Fibroblast of lung (primary cell): ENCODE data around the gene ITK. TPM values are rescaled to one million over a fixed set of nuclear protein-coding genes. Genes with fewer than 3 reads are reported as not detected.

Experiments used
- DNase-seq, 2 donors: peaks; one replicate each; pipeline versions ENCODE4 v3.0.0 to v3.0.0-alpha.2; 2010; ENCODE audit warnings: low read depth in 2 of 2
- H2AFZ ChIP-seq: 2 replicates; pipeline ENCODE4 v1.5.1; 2012; ENCODE audit warnings: low read length, control low read depth, inconsistent platforms
- H3K27ac ChIP-seq: 2 replicates; pipeline ENCODE4 v1.5.1; 2011; ENCODE audit warnings: low read length, control low read depth; ENCODE audit not compliant: insufficient read depth
- H3K27me3 ChIP-seq: 2 replicates; pipeline ENCODE4 v1.5.1; 2011; ENCODE audit warnings: mild to moderate bottlenecking, low read length; ENCODE audit not compliant: control insufficient read depth, insufficient read depth
- H3K36me3 ChIP-seq: 2 replicates; pipeline ENCODE4 v1.5.1; 2011; ENCODE audit warnings: low read length; ENCODE audit not compliant: control insufficient read depth, insufficient read depth
- H3K4me1 ChIP-seq: 2 replicates; pipeline ENCODE4 v1.5.1; 2011; ENCODE audit warnings: low read length; ENCODE audit not compliant: control insufficient read depth, insufficient read depth; ENCODE audit errors: extremely low read depth
- H3K4me2 ChIP-seq: 2 replicates; pipeline ENCODE4 v1.5.1; 2011; ENCODE audit warnings: low read length, control low read depth; ENCODE audit not compliant: insufficient read depth; ENCODE audit errors: extremely low read depth
- H3K4me3 ChIP-seq, 4 experiments: fragments of 200-600 bp in 1 of 4; sonication (generic) in 1 of 4; replicated peaks in 1 of 4; 2 replicates each; pipeline ENCODE4 v1.5.1; 2011 to 2016; ENCODE audit warnings: low read length in 4 of 4, low read depth in 3 of 4, mild to moderate bottlenecking in 3 of 4, control low read depth in 2 of 4, inconsistent platforms in 1 of 4, mixed read lengths in 1 of 4; ENCODE audit not compliant: insufficient read depth in 1 of 4; ENCODE audit errors: control extremely low read depth in 1 of 4
- H3K79me2 ChIP-seq: 2 replicates; pipeline ENCODE4 v1.5.1; 2012; ENCODE audit warnings: mild to moderate bottlenecking, low read length, inconsistent platforms; ENCODE audit not compliant: control insufficient read depth, insufficient read depth
- H3K9ac ChIP-seq: 2 replicates; pipeline ENCODE4 v1.5.1; 2011; ENCODE audit warnings: mild to moderate bottlenecking, low read length, control low read depth; ENCODE audit not compliant: insufficient read depth
- H3K9me3 ChIP-seq: 2 replicates; pipeline ENCODE4 v1.5.1; 2012; ENCODE audit warnings: low read depth, low read length; ENCODE audit not compliant: control insufficient read depth, insufficient read depth
- H4K20me1 ChIP-seq: 2 replicates; pipeline ENCODE4 v1.5.1; 2011; ENCODE audit warnings: low read length; ENCODE audit not compliant: control insufficient read depth, insufficient read depth; ENCODE audit errors: extremely low read depth
- EZH2 ChIP-seq: IDR thresholded peaks from 2 replicates; pipeline ENCODE4 v1.5.1; 2012; ENCODE audit warnings: low read length, control low read depth, mild to moderate bottlenecking; ENCODE audit errors: missing control alignments
- polyA plus RNA-seq, 2 donors: library from polyadenylated mRNA; depleted of rRNA in 1 of 2; stranded (reverse) in 1 of 2; unstranded in 1 of 2; fragments of >200 nt; gene quantifications; 2 replicates each; pipeline ENCODE4 v1.2.1, GENCODE V29; 2011 to 2012; ENCODE audit warnings: missing spikeins in 1 of 2
- total RNA-seq: library from RNA; depleted of rRNA; stranded (reverse); fragments of >200 nt; gene quantifications from 2 replicates; pipeline ENCODE4 v1.2.1, GENCODE V29; 2014
- TF ChIP-seq, protein P1 (sequence below), 2 donors: IDR thresholded peaks in 1 of 2; conservative IDR thresholded peaks in 1 of 2; 1 replicate in 1 of 2; 2 replicates in 1 of 2; pipeline ENCODE4 v1.5.1; 2011 to 2012; ENCODE audit warnings: low read length in 2 of 2, control low read depth in 1 of 2, inconsistent platforms in 1 of 2, low read depth in 1 of 2, mild to moderate bottlenecking in 1 of 2

The ITK gene
- total and polyA plus RNA-seq, 2 donors (not counting 1 experiment from before 2014, with no cell fraction given): 0.17 TPM; not detected in 1

DNA sequence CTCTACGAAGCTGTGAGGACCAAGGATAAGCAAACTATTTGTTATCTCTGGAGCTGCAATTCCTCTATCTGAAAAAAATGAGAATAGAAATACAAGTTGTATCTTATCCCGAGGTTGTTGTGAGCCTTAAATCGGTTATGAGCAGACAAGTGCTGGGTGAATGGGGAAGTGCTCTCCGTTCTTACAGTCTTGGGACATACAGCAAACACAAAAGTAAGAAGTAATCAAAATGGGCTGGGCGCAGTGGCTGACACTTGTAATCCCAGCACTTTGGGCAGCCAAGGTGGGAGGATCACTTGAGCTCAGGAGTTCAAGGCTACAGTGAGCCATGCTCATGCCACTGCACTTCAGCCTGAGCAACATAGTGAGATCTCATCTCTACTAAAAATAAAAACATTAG, 31.7 kb downstream of the ITK start:
- H3K4me2 ChIP-seq: no peak overlapping the region
- no peaks in the 10 kb centered on the region for H3K79me2 ChIP-seq
- no peak overlapping the region for H2AFZ ChIP-seq
- H3K9ac ChIP-seq: no peak overlapping the region
- H3K4me1 ChIP-seq: no peaks in the 10 kb centered on the region
- H3K9me3 ChIP-seq: no peaks in the 10 kb centered on the region
- TF ChIP-seq, protein P1, sequence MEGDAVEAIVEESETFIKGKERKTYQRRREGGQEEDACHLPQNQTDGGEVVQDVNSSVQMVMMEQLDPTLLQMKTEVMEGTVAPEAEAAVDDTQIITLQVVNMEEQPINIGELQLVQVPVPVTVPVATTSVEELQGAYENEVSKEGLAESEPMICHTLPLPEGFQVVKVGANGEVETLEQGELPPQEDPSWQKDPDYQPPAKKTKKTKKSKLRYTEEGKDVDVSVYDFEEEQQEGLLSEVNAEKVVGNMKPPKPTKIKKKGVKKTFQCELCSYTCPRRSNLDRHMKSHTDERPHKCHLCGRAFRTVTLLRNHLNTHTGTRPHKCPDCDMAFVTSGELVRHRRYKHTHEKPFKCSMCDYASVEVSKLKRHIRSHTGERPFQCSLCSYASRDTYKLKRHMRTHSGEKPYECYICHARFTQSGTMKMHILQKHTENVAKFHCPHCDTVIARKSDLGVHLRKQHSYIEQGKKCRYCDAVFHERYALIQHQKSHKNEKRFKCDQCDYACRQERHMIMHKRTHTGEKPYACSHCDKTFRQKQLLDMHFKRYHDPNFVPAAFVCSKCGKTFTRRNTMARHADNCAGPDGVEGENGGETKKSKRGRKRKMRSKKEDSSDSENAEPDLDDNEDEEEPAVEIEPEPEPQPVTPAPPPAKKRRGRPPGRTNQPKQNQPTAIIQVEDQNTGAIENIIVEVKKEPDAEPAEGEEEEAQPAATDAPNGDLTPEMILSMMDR (conservative IDR thresholded peaks at IDR 0.05 in 1 of 2, IDR thresholded peaks at IDR 0.05 in 1 of 2; ENCODE audit: low read depth in 1 of 2, low read length in 2 of 2): no peak
- TF ChIP-seq EZH2: no peak
- H3K27me3 ChIP-seq: no peaks in the 10 kb centered on the region
- H3K4me3 ChIP-seq: no peak overlapping the region
- H3K27ac ChIP-seq: no peak overlapping the region
- no peak for DNase-seq
- no peaks in the 10 kb centered on the region for H4K20me1 ChIP-seq
- H3K36me3 ChIP-seq: no peaks in the 10 kb centered on the region

DNA sequence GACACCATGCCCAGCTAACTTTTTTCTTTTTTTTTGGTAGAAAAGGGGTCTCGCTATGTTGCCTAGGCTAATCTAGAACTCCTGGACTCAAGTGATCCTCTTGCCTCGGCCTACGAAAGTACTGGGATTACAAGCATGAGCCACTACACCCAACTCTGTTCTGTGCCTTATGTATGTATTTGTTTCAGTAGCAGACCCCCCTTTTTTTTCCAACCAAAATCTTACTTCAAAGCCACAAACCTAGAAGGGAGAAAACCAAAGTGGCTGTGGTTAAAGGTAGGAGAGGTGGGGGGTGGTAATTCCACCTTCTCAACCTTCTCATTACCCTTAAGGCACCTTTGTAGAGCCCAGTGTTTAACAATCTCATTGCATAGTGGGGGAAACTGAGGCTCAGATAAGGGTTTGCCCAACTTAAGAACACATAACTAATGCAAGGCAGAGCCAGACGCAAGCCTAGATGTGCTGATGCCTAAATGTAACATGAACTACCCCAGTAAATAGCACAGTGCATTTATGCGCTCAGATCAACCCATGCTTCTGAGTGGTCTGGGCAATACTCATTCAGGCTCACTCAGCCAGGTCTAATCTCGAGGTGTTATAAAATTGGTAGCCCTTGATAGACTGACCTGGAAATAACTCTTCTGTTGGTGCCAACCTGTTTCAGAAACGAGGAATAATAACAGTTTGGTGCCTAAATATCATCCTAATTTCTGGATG, 33.0 kb downstream of the ITK start:
- Histone ChIP-seq H3K4me2 (no peak overlapping the region), H3K79me2 (no peaks in the 10 kb centered on the region), H3K9ac (no peak overlapping the region)

DNA sequence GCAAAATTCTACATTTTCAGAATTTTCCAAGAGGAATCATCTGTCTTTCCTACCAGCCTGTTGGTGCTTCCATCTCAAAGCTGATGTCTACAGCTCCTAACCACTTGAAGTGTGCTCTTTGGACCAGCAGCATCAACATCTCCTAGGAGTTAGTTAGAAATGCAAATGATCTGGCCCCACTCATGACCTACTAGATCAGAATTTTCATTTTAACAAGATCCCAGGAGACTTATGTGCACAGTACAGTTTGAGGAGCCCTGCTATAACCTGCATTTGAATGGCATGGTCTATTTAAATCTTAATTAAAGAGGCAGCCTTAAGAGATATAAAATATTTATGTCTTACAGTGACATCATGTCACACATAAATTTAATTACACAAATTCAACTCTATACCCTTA, 33.8 kb downstream of the ITK start:
- TF ChIP-seq EZH2: no peak
- TF ChIP-seq, protein P1 (conservative IDR thresholded peaks at IDR 0.05 in 1 of 2, IDR thresholded peaks at IDR 0.05 in 1 of 2; ENCODE audit: low read depth in 1 of 2, low read length in 2 of 2): no peak
- H3K79me2 ChIP-seq: no peaks in the 10 kb centered on the region
- no peak overlapping the region for H3K4me2 ChIP-seq
- H3K27me3 ChIP-seq: no peaks in the 10 kb centered on the region
- no peak overlapping the region for H3K27ac ChIP-seq
- no peak overlapping the region for H2AFZ ChIP-seq
- no peaks in the 10 kb centered on the region for H3K36me3 ChIP-seq
- no peak overlapping the region for H3K9ac ChIP-seq
- H3K4me1 ChIP-seq: no peaks in the 10 kb centered on the region
- H3K9me3 ChIP-seq: no peaks in the 10 kb centered on the region
- DNase-seq: no peak
- no peaks in the 10 kb centered on the region for H4K20me1 ChIP-seq
- H3K4me3 ChIP-seq: no peak overlapping the region

More for the DNA sequence above, 33.0 kb downstream of the ITK start:
- no peak for DNase-seq
- Histone ChIP-seq H3K9me3 (no peaks in the 10 kb centered on the region), H3K36me3 (no peaks in the 10 kb centered on the region), H2AFZ (no peak overlapping the region), H3K4me3 (no peak overlapping the region), H3K4me1 (no peaks in the 10 kb centered on the region), H3K27ac (no peak overlapping the region), H3K27me3 (no peaks in the 10 kb centered on the region), H4K20me1 (no peaks in the 10 kb centered on the region)
- TF ChIP-seq EZH2: no peak
- TF ChIP-seq, protein P1 (conservative IDR thresholded peaks at IDR 0.05 in 1 of 2, IDR thresholded peaks at IDR 0.05 in 1 of 2; ENCODE audit: low read depth in 1 of 2, low read length in 2 of 2): no peak
